HepG2 (cell line): ENCODE data around the gene AMBRA1. TPM values are rescaled to one million over a fixed set of nuclear protein-coding genes. Genes with fewer than 3 reads are reported as not detected.

ENCODE experiments used
- ATAC-seq: fragments of 200-7000 bp; cut with Tn5 transposase; 3 replicates; pipeline ENCODE4 v1.9.1; 2020; ENCODE audit warnings: mild to moderate bottlenecking, moderate library complexity
- BruUV-seq: library from RNA; stranded (reverse); fragments of 400-500 nt; replicated peaks from 2 replicates; lab custom pipeline; 2021; lab: Mats Ljungman, UMichigan
- CTCF ChIA-PET: fragments of 300-600 bp; formaldehyde crosslinking; extraction: SDS; loops from one replicate; lab custom pipeline; 2021; ENCODE audit warnings: low total read pairs, inconsistent platforms, low intra/inter-chr PET ratio; lab: Yijun Ruan, JAX
- POLR2A ChIA-PET: fragments of 350-600 bp; sonication (Branson Sonifier 250); formaldehyde crosslinking; loops from one replicate; lab custom pipeline; 2020; ENCODE audit warnings: antibody characterized with exemption, inconsistent platforms; lab: Yijun Ruan, JAX
- DNase-seq: peaks from one replicate; pipeline ENCODE4 v3.0.0-alpha.2; 2015; ENCODE audit warnings: low spot score
- FAIRE-seq: peaks from 3 replicates; lab custom pipeline; 2011; peaks lifted over from hg19 to GRCh38; lab: Jason Lieb, UNC
- H2AFZ ChIP-seq: one replicate; pipeline ENCODE4 v1.6.1; 2011; ENCODE audit warnings: low read length, inconsistent platforms
- H3K27ac ChIP-seq: fragments of 300-600 bp; 3 replicates; pipeline ENCODE4 v1.8.0; 2011; ENCODE audit warnings: mixed run types, mild to moderate bottlenecking, mixed read lengths, low read length, inconsistent platforms; ENCODE audit not compliant: insufficient read depth; ENCODE audit errors: extremely low read length
- H3K27me3 ChIP-seq, 2 experiments: fragments of 200-600 bp in 1 of 2; 2 replicates in 1 of 2; 3 replicates in 1 of 2; pipeline versions ENCODE4 v1.6.0 to v1.8.0; 2011; ENCODE audit warnings: low read length in 2 of 2, mild to moderate bottlenecking in 2 of 2, moderate library complexity in 2 of 2, inconsistent platforms in 1 of 2; ENCODE audit not compliant: insufficient read depth in 2 of 2, control insufficient read depth in 1 of 2
- H3K36me3 ChIP-seq, 2 experiments: fragments of 200-600 bp in 1 of 2; replicated peaks in 1 of 2; 2 replicates in 1 of 2; 3 replicates in 1 of 2; pipeline versions ENCODE4 v1.5.1 to v1.8.0; 2011; ENCODE audit warnings: low read length in 2 of 2, inconsistent platforms in 1 of 2; ENCODE audit not compliant: insufficient read depth in 2 of 2, control insufficient read depth in 1 of 2
- H3K4me1 ChIP-seq: 2 replicates; pipeline ENCODE4 v1.5.1; 2012; ENCODE audit warnings: low read length, inconsistent platforms; ENCODE audit not compliant: insufficient read depth
- H3K4me2 ChIP-seq: 2 replicates; pipeline ENCODE4 v1.6.0; 2011; ENCODE audit warnings: low read depth, low read length, inconsistent platforms
- H3K4me3 ChIP-seq, 3 experiments: fragments of 200-600 bp in 1 of 3; sonication (generic), shearing (Covaris generic) in 1 of 3; replicated peaks in 1 of 3; 2 replicates each; pipeline ENCODE4 v1.5.1; 2011 to 2016; ENCODE audit warnings: low read length in 3 of 3, inconsistent platforms in 2 of 3, low read depth in 2 of 3, mild to moderate bottlenecking in 2 of 3, control low read depth in 1 of 3, mixed read lengths in 1 of 3; ENCODE audit not compliant: insufficient read depth in 1 of 3
- H3K79me2 ChIP-seq: one replicate; pipeline ENCODE4 v1.6.1; 2011; ENCODE audit warnings: low read length, inconsistent platforms; ENCODE audit not compliant: insufficient read depth
- H3K9ac ChIP-seq: 2 replicates; pipeline ENCODE4 v1.6.0; 2011; ENCODE audit warnings: mild to moderate bottlenecking, low read depth, low read length, inconsistent platforms; ENCODE audit not compliant: insufficient read depth
- H3K9me3 ChIP-seq: 2 replicates; pipeline ENCODE4 v1.5.1; 2012; ENCODE audit warnings: mild to moderate bottlenecking, low read length
- H4K20me1 ChIP-seq: 2 replicates; pipeline ENCODE4 v1.6.0; 2011; ENCODE audit warnings: inconsistent platforms, mild to moderate bottlenecking, low read length, moderate library complexity; ENCODE audit not compliant: insufficient read depth
- CSRNP2 ChIP-seq: sonication (generic); formaldehyde crosslinking; conservative IDR thresholded peaks from 2 replicates; pipeline ENCODE4 v1.8.0; 2022; ENCODE audit warnings: low read depth, missing genetic modification reagents
- ELF4 ChIP-seq: sonication (generic); formaldehyde crosslinking; IDR thresholded peaks from 2 replicates; pipeline ENCODE4 v1.5.0; 2020; ENCODE audit warnings: missing genetic modification reagents, mild to moderate bottlenecking, moderate library complexity, borderline replicate concordance
- JDP2 ChIP-seq: sonication (generic); formaldehyde crosslinking; IDR thresholded peaks from 2 replicates; pipeline ENCODE4 v1.8.1; 2022; ENCODE audit warnings: missing genetic modification reagents, borderline replicate concordance
- LRRFIP1 ChIP-seq: sonication (generic); formaldehyde crosslinking; conservative IDR thresholded peaks from 2 replicates; pipeline ENCODE4 v1.4.0; 2020; ENCODE audit warnings: missing genetic modification reagents
- RAD51 ChIP-seq: fragments of 450-650 bp; IDR thresholded peaks from 2 replicates; pipeline ENCODE4 v1.6.1; 2016; ENCODE audit warnings: borderline replicate concordance
- ZBTB3 ChIP-seq: sonication (generic); formaldehyde crosslinking; IDR thresholded peaks from 2 replicates; pipeline ENCODE4 v1.4.0; 2020; ENCODE audit warnings: low read depth, mild to moderate bottlenecking, moderate library complexity, missing genetic modification reagents, borderline replicate concordance
- ZNF230 ChIP-seq: sonication (generic); formaldehyde crosslinking; IDR thresholded peaks from 2 replicates; pipeline ENCODE4 v1.4.0; 2020; ENCODE audit warnings: mild to moderate bottlenecking, missing genetic modification reagents
- ZNF335 ChIP-seq: sonication (generic); formaldehyde crosslinking; IDR thresholded peaks from 2 replicates; pipeline ENCODE4 v1.4.0; 2020; ENCODE audit warnings: missing genetic modification reagents
- ZNF451 ChIP-seq: sonication (generic); formaldehyde crosslinking; IDR thresholded peaks from 2 replicates; pipeline ENCODE4 v1.5.0; 2020; ENCODE audit warnings: mild to moderate bottlenecking, missing genetic modification reagents
- ZNF879 ChIP-seq: sonication (generic); formaldehyde crosslinking; IDR thresholded peaks from 2 replicates; pipeline ENCODE4 v1.8.1; 2023; ENCODE audit warnings: missing genetic modification reagents
- WGBS: methylation state at CpG from one replicate; pipeline ENCODE4 v1.1.6; 2017; ENCODE audit warnings: low lambda C conversion rate; 5-methylcytosine and 5-hydroxymethylcytosine counted together
- in situ Hi-C: cut with HindIII; loops from 2 replicates; pipeline ENCODE4 v1.10.0; 2017; ENCODE audit warnings: low pct_unique_long_range_greater_than_20kb; ENCODE audit not compliant: extremely low pct_ligation_motif_present
- intact Hi-C: fragments of 100-400 bp; cut with micrococcal nuclease; formaldehyde crosslinking; loops from one replicate; pipeline ENCODE4 v1.10.0; 2022; ENCODE audit not compliant: unreplicated experiment
- polyA plus RNA-seq, 8 experiments: library from polyadenylated mRNA; depleted of rRNA in 3 of 8; stranded (reverse) in 7 of 8; unstranded in 1 of 8; fragments of >200 nt; fragmentation: Illumina TruSeq in 4 of 8; extraction: Trizol in 4 of 8; gene quantifications; 2 replicates each; pipeline versions ENCODE4 v1.2.1 to v1.2.3, GENCODE V29; 2011 to 2016; ENCODE audit warnings: low read depth in 4 of 8, missing spikeins in 1 of 8, mixed read lengths in 1 of 8; ENCODE audit not compliant: insufficient read depth in 1 of 8
- total RNA-seq, 5 experiments: library from RNA; depleted of rRNA; stranded (reverse); fragments of >200 nt; fragmentation: Illumina TruSeq; extraction: Trizol; gene quantifications; 2 replicates each; pipeline ENCODE4 v1.2.3, GENCODE V29; 2016; ENCODE audit warnings: low read depth in 1 of 5

AMBRA1 gene
- total and polyA plus RNA-seq, 2 of the 13 experiments (the other 11 are each of a cell fraction or from before 2014, with no cell fraction given), result 15.7 to 26.0 TPM

GRCh38 chr11:46422588-46422987 lies 171.2 kb downstream of the AMBRA1 start:
- H3K9me3 ChIP-seq, result no peaks in the 10 kb centered on the region
- H3K27ac ChIP-seq, result no peak overlapping the region
- in situ Hi-C loops (no loop called here), intact Hi-C loops (no loop called here)
- H3K79me2 ChIP-seq, result no peaks in the 10 kb centered on the region
- POLR2A ChIA-PET, result no interaction called here
- H3K4me1 ChIP-seq, result peaks cover 13% of the 10 kb centered on the region; the same call in 1 of the 2 replicates
- no peak for ATAC-seq
- H3K36me3 ChIP-seq, result peaks cover 27 to 53% of the 10 kb centered on the region in 2 experiments; a peak in 4 of 5 replicates
- no peaks in the 10 kb centered on the region for H3K27me3 ChIP-seq
- no peak for TF ChIP-seq ZNF451 (CRISPR knock-in tag)
- no peak for TF ChIP-seq ZBTB3 (CRISPR knock-in tag)
- no peak for TF ChIP-seq JDP2
- no peak for TF ChIP-seq LRRFIP1 (CRISPR knock-in tag)
- TF ChIP-seq CSRNP2 (CRISPR knock-in tag), result no peak
- TF ChIP-seq ELF4 (CRISPR knock-in tag), result no peak
- TF ChIP-seq ZNF879 (CRISPR knock-in tag), result no peak
- no peak for TF ChIP-seq RAD51
- no peak for TF ChIP-seq ZNF230 (CRISPR knock-in tag)
- TF ChIP-seq ZNF335 (CRISPR knock-in tag), result no peak
- CTCF ChIA-PET, result no interaction called here
- no peak overlapping the region for H3K4me3 ChIP-seq
- H2AFZ ChIP-seq, result no peak overlapping the region
- 0 out of 2 replicates have a peak, but pooled peaks cover 2% of the 10 kb centered on the region for H4K20me1 ChIP-seq
- WGBS, result 95% methylated on average over 7 of the region's 7 CpGs
- no peak overlapping the region for H3K4me2 ChIP-seq
- no TSS peak for BruUV-seq
- H3K9ac ChIP-seq, result no peak overlapping the region
- FAIRE-seq, result no peak
- no peak for DNase-seq
